ENCODE results near the gene METTL1.

DNA sequence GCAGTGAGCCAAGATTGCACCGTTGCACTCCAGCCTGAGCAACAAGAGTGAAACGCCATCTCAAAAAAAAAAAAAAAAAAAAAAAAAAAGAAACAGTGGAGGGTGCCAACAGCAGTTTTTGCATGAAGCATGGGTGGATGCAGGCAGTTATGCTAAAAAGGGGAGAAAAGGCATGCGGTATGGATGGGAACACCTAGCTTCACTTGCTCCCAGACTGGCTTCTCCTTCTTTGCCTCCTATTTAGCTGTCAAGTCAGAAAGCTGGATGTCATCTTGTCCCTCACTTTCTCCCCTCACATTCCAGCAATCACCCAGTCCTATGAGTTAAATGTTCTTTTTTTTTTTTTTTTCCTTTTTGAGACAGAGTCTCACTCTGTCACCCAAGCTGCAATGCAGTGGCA is 3.1 kb upstream of the METTL1 start:
- TF ChIP-seq CTCF (IDR thresholded peaks at IDR 0.05; ENCODE audit: low read depth, low read length, missing input control) (no peak), RXRA (IDR thresholded peaks at IDR 0.05) (no peak), YY1 (IDR thresholded peaks at IDR 0.05) (no peak), EGR1 (IDR thresholded peaks at IDR 0.05; ENCODE audit: low read depth in 2 of 2) (no peak), MAX (IDR thresholded peaks at IDR 0.05) (no peak), RAD21 (IDR thresholded peaks at IDR 0.05) (no peak), HNF4A (conservative IDR thresholded peaks at IDR 0.05) (no peak), HNF4G (IDR thresholded peaks at IDR 0.05) (no peak), TAF1 (conservative IDR thresholded peaks at IDR 0.05) (no peak), NR2F2 (IDR thresholded peaks at IDR 0.05) (no peak), SP1 (IDR thresholded peaks at IDR 0.05) (no peak)
- TF ChIP-seq, protein P1, sequence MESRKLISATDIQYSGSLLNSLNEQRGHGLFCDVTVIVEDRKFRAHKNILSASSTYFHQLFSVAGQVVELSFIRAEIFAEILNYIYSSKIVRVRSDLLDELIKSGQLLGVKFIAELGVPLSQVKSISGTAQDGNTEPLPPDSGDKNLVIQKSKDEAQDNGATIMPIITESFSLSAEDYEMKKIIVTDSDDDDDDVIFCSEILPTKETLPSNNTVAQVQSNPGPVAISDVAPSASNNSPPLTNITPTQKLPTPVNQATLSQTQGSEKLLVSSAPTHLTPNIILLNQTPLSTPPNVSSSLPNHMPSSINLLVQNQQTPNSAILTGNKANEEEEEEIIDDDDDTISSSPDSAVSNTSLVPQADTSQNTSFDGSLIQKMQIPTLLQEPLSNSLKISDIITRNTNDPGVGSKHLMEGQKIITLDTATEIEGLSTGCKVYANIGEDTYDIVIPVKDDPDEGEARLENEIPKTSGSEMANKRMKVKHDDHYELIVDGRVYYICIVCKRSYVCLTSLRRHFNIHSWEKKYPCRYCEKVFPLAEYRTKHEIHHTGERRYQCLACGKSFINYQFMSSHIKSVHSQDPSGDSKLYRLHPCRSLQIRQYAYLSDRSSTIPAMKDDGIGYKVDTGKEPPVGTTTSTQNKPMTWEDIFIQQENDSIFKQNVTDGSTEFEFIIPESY (IDR thresholded peaks at IDR 0.05): no peak
- TF ChIP-seq, protein P2, sequence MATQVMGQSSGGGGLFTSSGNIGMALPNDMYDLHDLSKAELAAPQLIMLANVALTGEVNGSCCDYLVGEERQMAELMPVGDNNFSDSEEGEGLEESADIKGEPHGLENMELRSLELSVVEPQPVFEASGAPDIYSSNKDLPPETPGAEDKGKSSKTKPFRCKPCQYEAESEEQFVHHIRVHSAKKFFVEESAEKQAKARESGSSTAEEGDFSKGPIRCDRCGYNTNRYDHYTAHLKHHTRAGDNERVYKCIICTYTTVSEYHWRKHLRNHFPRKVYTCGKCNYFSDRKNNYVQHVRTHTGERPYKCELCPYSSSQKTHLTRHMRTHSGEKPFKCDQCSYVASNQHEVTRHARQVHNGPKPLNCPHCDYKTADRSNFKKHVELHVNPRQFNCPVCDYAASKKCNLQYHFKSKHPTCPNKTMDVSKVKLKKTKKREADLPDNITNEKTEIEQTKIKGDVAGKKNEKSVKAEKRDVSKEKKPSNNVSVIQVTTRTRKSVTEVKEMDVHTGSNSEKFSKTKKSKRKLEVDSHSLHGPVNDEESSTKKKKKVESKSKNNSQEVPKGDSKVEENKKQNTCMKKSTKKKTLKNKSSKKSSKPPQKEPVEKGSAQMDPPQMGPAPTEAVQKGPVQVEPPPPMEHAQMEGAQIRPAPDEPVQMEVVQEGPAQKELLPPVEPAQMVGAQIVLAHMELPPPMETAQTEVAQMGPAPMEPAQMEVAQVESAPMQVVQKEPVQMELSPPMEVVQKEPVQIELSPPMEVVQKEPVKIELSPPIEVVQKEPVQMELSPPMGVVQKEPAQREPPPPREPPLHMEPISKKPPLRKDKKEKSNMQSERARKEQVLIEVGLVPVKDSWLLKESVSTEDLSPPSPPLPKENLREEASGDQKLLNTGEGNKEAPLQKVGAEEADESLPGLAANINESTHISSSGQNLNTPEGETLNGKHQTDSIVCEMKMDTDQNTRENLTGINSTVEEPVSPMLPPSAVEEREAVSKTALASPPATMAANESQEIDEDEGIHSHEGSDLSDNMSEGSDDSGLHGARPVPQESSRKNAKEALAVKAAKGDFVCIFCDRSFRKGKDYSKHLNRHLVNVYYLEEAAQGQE (IDR thresholded peaks at IDR 0.05): no peak
- TF ChIP-seq, protein P3, sequence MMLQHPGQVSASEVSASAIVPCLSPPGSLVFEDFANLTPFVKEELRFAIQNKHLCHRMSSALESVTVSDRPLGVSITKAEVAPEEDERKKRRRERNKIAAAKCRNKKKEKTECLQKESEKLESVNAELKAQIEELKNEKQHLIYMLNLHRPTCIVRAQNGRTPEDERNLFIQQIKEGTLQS (IDR thresholded peaks at IDR 0.05): no peak
